Measurements from ENCODE around the gene DNAAF5.
A peak's percentile ranks its signal among the peaks of the same experiment; 100 is the strongest.

DNAAF5 gene

GRCh38 chr7:772861-773621 is 46.5 kb downstream of the DNAAF5 start:
- Histone ChIP-seq H3K27ac (ENCODE audit: insufficient read depth, low read length, poor library complexity, severe bottlenecking) (no peak overlapping the region), H3K4me3 (ENCODE audit: insufficient read depth, low read depth, low read length, poor library complexity, severe bottlenecking) (no peak overlapping the region), H3K36me3 (ENCODE audit: control insufficient read depth, insufficient read depth, low read length) (peaks cover 7% of the 10 kb centered on the region), H3K9me3 (ENCODE audit: control insufficient read depth, low read length) (no peaks in the 10 kb centered on the region), H3K4me1 (ENCODE audit: control insufficient read depth, insufficient read depth, low read length, poor library complexity, severe bottlenecking) (no peaks in the 10 kb centered on the region), H3K27me3 (replicated peaks; ENCODE audit: control insufficient read depth, insufficient read depth, low read length, poor library complexity, severe bottlenecking) (no peaks in the 10 kb centered on the region)
- DNase-seq, result no peak

GRCh38 chr7:773622-773915 is 47.1 kb downstream of the DNAAF5 start:
- no peaks in the 10 kb centered on the region for H3K27me3 ChIP-seq (replicated peaks; ENCODE audit: control insufficient read depth, insufficient read depth, low read length, poor library complexity, severe bottlenecking)
- no peaks in the 10 kb centered on the region for H3K9me3 ChIP-seq (ENCODE audit: control insufficient read depth, low read length)
- no peaks in the 10 kb centered on the region for H3K4me1 ChIP-seq (ENCODE audit: control insufficient read depth, insufficient read depth, low read length, poor library complexity, severe bottlenecking)
- no peak for DNase-seq
- peaks cover 7% of the 10 kb centered on the region for H3K36me3 ChIP-seq (ENCODE audit: control insufficient read depth, insufficient read depth, low read length)
- no peak overlapping the region for H3K4me3 ChIP-seq (ENCODE audit: insufficient read depth, low read depth, low read length, poor library complexity, severe bottlenecking)
- H3K27ac ChIP-seq (ENCODE audit: insufficient read depth, low read length, poor library complexity, severe bottlenecking), result no peak overlapping the region

GRCh38 chr7:774161-775109 is 47.9 kb downstream of the DNAAF5 start:
- Histone ChIP-seq H3K27ac (ENCODE audit: insufficient read depth, low read length, poor library complexity, severe bottlenecking) (no peak overlapping the region), H3K4me1 (ENCODE audit: control insufficient read depth, insufficient read depth, low read length, poor library complexity, severe bottlenecking) (no peaks in the 10 kb centered on the region), H3K27me3 (replicated peaks; ENCODE audit: control insufficient read depth, insufficient read depth, low read length, poor library complexity, severe bottlenecking) (no peaks in the 10 kb centered on the region), H3K4me3 (ENCODE audit: insufficient read depth, low read depth, low read length, poor library complexity, severe bottlenecking) (no peak overlapping the region), H3K9me3 (ENCODE audit: control insufficient read depth, low read length) (no peaks in the 10 kb centered on the region), H3K36me3 (ENCODE audit: control insufficient read depth, insufficient read depth, low read length) (peaks cover 3% of the 10 kb centered on the region)
- DNase-seq, result peak; percentile 26 to 52 (median 38)

- no peak for DNase-seq
- Histone ChIP-seq H3K36me3 (ENCODE audit: control insufficient read depth, insufficient read depth, low read length) (peaks cover 4% of the 10 kb centered on the region), H3K9me3 (ENCODE audit: control insufficient read depth, low read length) (no peaks in the 10 kb centered on the region), H3K4me3 (ENCODE audit: insufficient read depth, low read depth, low read length, poor library complexity, severe bottlenecking) (no peak overlapping the region), H3K27me3 (replicated peaks; ENCODE audit: control insufficient read depth, insufficient read depth, low read length, poor library complexity, severe bottlenecking) (no peaks in the 10 kb centered on the region), H3K27ac (ENCODE audit: insufficient read depth, low read length, poor library complexity, severe bottlenecking) (no peak overlapping the region), H3K4me1 (ENCODE audit: control insufficient read depth, insufficient read depth, low read length, poor library complexity, severe bottlenecking) (no peaks in the 10 kb centered on the region)
Observed at GRCh38 chr7:776381-776780, 49.9 kb downstream of the DNAAF5 start.

- DNase-seq, result no peak
- Histone ChIP-seq H3K27ac (ENCODE audit: insufficient read depth, low read length, poor library complexity, severe bottlenecking) (no peak overlapping the region), H3K9me3 (ENCODE audit: control insufficient read depth, low read length) (no peaks in the 10 kb centered on the region), H3K36me3 (ENCODE audit: control insufficient read depth, insufficient read depth, low read length) (peaks cover 6% of the 10 kb centered on the region), H3K4me3 (ENCODE audit: insufficient read depth, low read depth, low read length, poor library complexity, severe bottlenecking) (no peak overlapping the region), H3K4me1 (ENCODE audit: control insufficient read depth, insufficient read depth, low read length, poor library complexity, severe bottlenecking) (no peaks in the 10 kb centered on the region), H3K27me3 (replicated peaks; ENCODE audit: control insufficient read depth, insufficient read depth, low read length, poor library complexity, severe bottlenecking) (no peaks in the 10 kb centered on the region)
Observed at GRCh38 chr7:776992-777727, 50.7 kb downstream of the DNAAF5 start.

GRCh38 chr7:777728-778078 is 51.2 kb downstream of the DNAAF5 start:
- no peak overlapping the region for H3K4me3 ChIP-seq (ENCODE audit: insufficient read depth, low read depth, low read length, poor library complexity, severe bottlenecking)
- H3K27me3 ChIP-seq (replicated peaks; ENCODE audit: control insufficient read depth, insufficient read depth, low read length, poor library complexity, severe bottlenecking), result no peaks in the 10 kb centered on the region
- no peaks in the 10 kb centered on the region for H3K4me1 ChIP-seq (ENCODE audit: control insufficient read depth, insufficient read depth, low read length, poor library complexity, severe bottlenecking)
- no peak for DNase-seq
- no peaks in the 10 kb centered on the region for H3K9me3 ChIP-seq (ENCODE audit: control insufficient read depth, low read length)
- H3K36me3 ChIP-seq (ENCODE audit: control insufficient read depth, insufficient read depth, low read length), result peaks cover 6% of the 10 kb centered on the region
- no peak overlapping the region for H3K27ac ChIP-seq (ENCODE audit: insufficient read depth, low read length, poor library complexity, severe bottlenecking)

GRCh38 chr7:778271-778967 is 51.9 kb downstream of the DNAAF5 start:
- Histone ChIP-seq H3K4me1 (ENCODE audit: control insufficient read depth, insufficient read depth, low read length, poor library complexity, severe bottlenecking) (no peaks in the 10 kb centered on the region), H3K36me3 (ENCODE audit: control insufficient read depth, insufficient read depth, low read length) (peaks cover 13% of the 10 kb centered on the region), H3K9me3 (ENCODE audit: control insufficient read depth, low read length) (no peaks in the 10 kb centered on the region), H3K4me3 (ENCODE audit: insufficient read depth, low read depth, low read length, poor library complexity, severe bottlenecking) (no peak overlapping the region), H3K27me3 (replicated peaks; ENCODE audit: control insufficient read depth, insufficient read depth, low read length, poor library complexity, severe bottlenecking) (no peaks in the 10 kb centered on the region), H3K27ac (ENCODE audit: insufficient read depth, low read length, poor library complexity, severe bottlenecking) (no peak overlapping the region)
- no peak for DNase-seq

- Histone ChIP-seq H3K27me3 (replicated peaks; ENCODE audit: control insufficient read depth, insufficient read depth, low read length, poor library complexity, severe bottlenecking) (no peaks in the 10 kb centered on the region), H3K4me3 (ENCODE audit: insufficient read depth, low read depth, low read length, poor library complexity, severe bottlenecking) (no peak overlapping the region), H3K9me3 (ENCODE audit: control insufficient read depth, low read length) (no peaks in the 10 kb centered on the region), H3K27ac (ENCODE audit: insufficient read depth, low read length, poor library complexity, severe bottlenecking) (no peak overlapping the region), H3K4me1 (ENCODE audit: control insufficient read depth, insufficient read depth, low read length, poor library complexity, severe bottlenecking) (no peaks in the 10 kb centered on the region), H3K36me3 (ENCODE audit: control insufficient read depth, insufficient read depth, low read length) (peaks cover 14% of the 10 kb centered on the region)
- DNase-seq, result no peak
Observed at GRCh38 chr7:778968-779451, 52.5 kb downstream of the DNAAF5 start.

GRCh38 chr7:779480-779879 is 53.0 kb downstream of the DNAAF5 start:
- H3K4me3 ChIP-seq (ENCODE audit: insufficient read depth, low read depth, low read length, poor library complexity, severe bottlenecking), result no peak overlapping the region
- no peaks in the 10 kb centered on the region for H3K4me1 ChIP-seq (ENCODE audit: control insufficient read depth, insufficient read depth, low read length, poor library complexity, severe bottlenecking)
- H3K27me3 ChIP-seq (replicated peaks; ENCODE audit: control insufficient read depth, insufficient read depth, low read length, poor library complexity, severe bottlenecking), result no peaks in the 10 kb centered on the region
- DNase-seq, result no peak
- no peaks in the 10 kb centered on the region for H3K9me3 ChIP-seq (ENCODE audit: control insufficient read depth, low read length)
- no peak overlapping the region for H3K27ac ChIP-seq (ENCODE audit: insufficient read depth, low read length, poor library complexity, severe bottlenecking)
- peaks cover 14% of the 10 kb centered on the region for H3K36me3 ChIP-seq (ENCODE audit: control insufficient read depth, insufficient read depth, low read length)
